Measurements from ENCODE around the gene CLSTN3.

CLSTN3 gene

DNA sequence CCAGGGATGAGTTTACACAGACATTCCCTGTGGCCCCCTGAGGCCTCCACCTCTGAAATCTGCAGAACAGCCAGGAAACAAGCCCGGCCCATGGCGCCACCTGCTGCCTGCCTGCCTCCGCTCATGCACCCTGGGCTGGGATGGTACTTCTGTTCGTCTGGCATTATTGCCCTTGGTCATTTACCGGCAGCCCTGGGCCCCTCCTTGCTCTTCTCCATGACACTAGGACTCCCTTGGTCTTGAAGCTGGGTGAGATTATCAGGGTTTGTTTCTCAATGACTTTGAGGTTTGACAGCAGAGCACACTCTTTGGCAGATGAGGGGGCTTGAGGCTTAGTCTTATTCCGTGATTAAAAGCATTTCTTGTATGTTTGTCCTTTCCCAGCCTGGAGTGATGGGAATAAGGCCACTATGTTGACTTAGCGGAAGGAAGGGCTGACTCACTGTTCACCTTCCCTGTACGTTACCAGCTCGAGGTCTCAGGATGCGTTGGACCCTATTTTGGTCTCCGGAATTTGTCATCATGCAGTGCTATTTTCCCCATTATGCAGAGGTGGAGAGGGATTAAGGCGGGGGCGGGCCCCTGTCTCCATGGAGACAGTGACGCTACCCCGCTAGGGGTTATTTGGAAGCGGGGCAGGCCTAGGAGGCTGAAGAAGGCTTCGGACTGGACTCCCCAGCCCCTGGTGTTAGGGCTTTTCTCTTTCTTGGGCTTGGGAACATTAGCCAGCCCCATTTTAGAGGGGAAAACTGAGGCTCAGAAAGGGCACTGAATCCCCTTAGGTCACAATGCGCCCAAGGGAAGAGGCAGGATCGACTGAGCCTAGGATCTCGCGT is 58.6 kb downstream of the CLSTN3 start:
- peak; percentile 54 for DNase-seq (ENCODE audit: low spot score)
- peak overlapping the region; percentile 91 for H3K4me3 Mint-ChIP-seq
- H3K27me3 Mint-ChIP-seq (ENCODE audit: low read depth), result peaks cover 2% of the 10 kb centered on the region
- H3K4me1 Mint-ChIP-seq (ENCODE audit: low read depth), result peaks cover 15% of the 10 kb centered on the region
- H3K36me3 Mint-ChIP-seq (ENCODE audit: low read depth), result peaks cover 6% of the 10 kb centered on the region
- H3K9me3 Mint-ChIP-seq, result no peaks in the 10 kb centered on the region
- H3K27ac Mint-ChIP-seq, result peak overlapping the region; percentile 96

DNA sequence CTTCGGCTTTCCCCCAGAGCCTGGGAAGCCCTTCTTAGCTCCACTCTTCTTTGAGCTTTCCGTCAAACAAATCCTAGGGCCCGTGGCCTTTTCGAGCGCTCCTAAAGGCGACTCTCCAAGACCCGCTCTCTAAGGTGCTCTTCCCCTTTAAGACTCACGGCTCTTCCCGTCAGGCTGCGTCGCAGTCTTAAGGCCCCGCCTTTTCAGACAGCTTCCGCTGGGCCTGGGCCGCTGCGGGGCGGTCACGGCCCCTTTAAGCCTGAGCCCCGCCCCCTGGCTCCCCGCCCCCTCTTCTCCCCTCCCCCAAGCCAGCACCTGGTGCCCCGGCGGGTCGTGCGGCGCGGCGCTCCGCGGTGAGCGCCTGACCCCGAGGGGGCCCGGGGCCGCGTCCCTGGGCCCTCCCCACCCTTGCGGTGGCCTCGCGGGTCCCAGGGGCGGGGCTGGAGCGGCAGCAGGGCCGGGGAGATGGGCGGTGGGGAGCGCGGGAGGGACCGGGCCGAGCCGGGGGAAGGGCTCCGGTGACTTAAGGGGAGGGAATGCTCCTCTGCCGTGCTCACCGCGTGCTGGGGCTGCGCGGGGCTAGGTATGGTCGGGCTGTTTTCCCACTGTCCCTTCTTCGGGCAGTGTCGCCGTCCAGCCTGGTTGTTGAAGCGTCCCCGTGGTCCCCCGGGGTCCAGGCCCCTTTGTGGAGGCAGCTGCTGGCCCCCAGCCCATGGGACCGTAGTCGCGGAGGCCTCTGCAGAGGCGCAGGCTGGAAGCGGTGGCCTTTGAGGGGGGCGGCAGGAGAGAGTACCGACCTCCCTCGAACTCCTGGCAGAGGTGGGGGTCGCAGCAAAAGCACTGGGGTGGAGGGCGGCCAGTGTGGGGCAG is 59.5 kb downstream of the CLSTN3 start, which contains the start of gene PEX5:
Gene PEX5, plus strand, starts transcription at position 289 of the 870 bp plus-strand sequence. CDS start 692 bp downstream, outside the sequence.
- Mint-ChIP-seq H3K36me3 (ENCODE audit: low read depth) (peaks cover 9% of the 10 kb centered on the region), H3K4me1 (ENCODE audit: low read depth) (peaks cover 18% of the 10 kb centered on the region), H3K27ac (peak within 1 kb of the TSS; percentile 96), H3K4me3 (peak within 1 kb of the TSS; percentile 91), H3K27me3 (ENCODE audit: low read depth) (no peaks in the 10 kb centered on the region), H3K9me3 (no peaks in the 10 kb centered on the region)
- DNase-seq (ENCODE audit: low spot score), result peak; percentile 83

DNA sequence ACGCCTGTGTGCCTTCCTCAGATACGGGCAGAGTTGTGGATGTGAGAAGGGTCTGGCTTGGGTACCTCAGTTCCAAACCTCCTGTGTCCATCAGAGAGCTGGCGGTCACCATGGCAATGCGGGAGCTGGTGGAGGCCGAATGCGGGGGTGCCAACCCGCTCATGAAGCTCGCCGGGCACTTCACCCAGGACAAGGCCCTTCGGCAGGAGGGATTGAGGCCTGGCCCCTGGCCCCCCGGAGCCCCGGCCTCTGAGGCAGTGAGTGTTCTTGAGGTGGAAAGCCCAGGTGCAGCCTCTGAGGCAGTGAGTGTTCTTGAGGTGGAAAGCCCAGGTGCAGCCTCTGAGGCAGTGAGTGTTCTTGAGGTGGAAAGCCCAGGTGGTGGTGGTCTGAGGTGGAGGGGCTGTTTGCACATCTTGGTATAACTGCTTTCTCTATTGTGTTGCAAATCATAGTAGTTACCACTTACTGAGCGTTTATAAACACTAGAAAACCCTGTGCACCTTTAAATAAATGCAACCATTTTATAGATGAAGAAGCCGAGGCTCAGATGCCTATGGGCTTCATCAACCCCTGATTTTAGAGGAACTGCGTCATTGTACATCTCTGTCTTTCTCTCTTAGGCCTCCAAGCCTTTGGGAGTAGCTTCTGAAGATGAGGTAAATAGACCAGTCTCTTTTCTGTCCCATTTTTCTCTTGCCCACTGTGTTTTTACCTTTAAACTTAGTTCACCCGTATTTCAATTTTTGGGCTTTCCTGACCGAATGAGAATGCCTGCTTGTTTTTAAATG is 60.3 kb downstream of the CLSTN3 start:
- Mint-ChIP-seq H3K27ac (no peak overlapping the region), H3K4me3 (peak overlapping the region; percentile 78), H3K36me3 (ENCODE audit: low read depth) (peaks cover 12% of the 10 kb centered on the region), H3K27me3 (ENCODE audit: low read depth) (no peaks in the 10 kb centered on the region), H3K9me3 (no peaks in the 10 kb centered on the region), H3K4me1 (ENCODE audit: low read depth) (peaks cover 18% of the 10 kb centered on the region)
- no peak for DNase-seq (ENCODE audit: low spot score)

DNA sequence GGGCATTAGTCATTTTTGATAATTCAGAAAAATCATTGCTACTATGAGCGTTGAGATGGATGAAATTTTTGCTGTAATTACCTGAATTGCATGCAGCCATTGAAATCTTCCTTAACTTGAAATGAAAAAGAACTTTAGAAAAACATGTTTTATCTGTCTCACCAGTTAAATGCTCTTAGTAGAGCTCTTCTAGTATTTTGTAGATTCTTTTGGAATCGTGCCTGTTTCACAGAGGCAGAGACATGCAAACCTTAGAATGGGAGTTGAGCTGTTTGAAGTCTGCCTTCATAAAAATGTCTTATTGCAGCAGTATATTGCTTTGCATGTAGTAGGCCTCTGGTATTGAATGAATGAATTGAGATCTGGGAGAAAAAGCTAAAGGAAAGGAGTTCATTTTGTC is 63.5 kb downstream of the CLSTN3 start:
- Mint-ChIP-seq H3K27ac (no peak overlapping the region), H3K4me3 (no peak overlapping the region), H3K36me3 (ENCODE audit: low read depth) (peaks cover 14% of the 10 kb centered on the region), H3K9me3 (no peaks in the 10 kb centered on the region), H3K4me1 (ENCODE audit: low read depth) (peaks cover 13% of the 10 kb centered on the region), H3K27me3 (ENCODE audit: low read depth) (no peaks in the 10 kb centered on the region)
- no peak for DNase-seq (ENCODE audit: low spot score)

GRCh38 chr12:7197841-7198240 is 67.7 kb downstream of the CLSTN3 start:
- peaks cover 3% of the 10 kb centered on the region for H3K4me1 Mint-ChIP-seq (ENCODE audit: low read depth)
- H3K27me3 Mint-ChIP-seq (ENCODE audit: low read depth), result no peaks in the 10 kb centered on the region
- DNase-seq (ENCODE audit: low spot score), result no peak
- H3K27ac Mint-ChIP-seq, result no peak overlapping the region
- H3K9me3 Mint-ChIP-seq, result no peaks in the 10 kb centered on the region
- no peak overlapping the region for H3K4me3 Mint-ChIP-seq
- H3K36me3 Mint-ChIP-seq (ENCODE audit: low read depth), result peaks cover 24% of the 10 kb centered on the region

DNA sequence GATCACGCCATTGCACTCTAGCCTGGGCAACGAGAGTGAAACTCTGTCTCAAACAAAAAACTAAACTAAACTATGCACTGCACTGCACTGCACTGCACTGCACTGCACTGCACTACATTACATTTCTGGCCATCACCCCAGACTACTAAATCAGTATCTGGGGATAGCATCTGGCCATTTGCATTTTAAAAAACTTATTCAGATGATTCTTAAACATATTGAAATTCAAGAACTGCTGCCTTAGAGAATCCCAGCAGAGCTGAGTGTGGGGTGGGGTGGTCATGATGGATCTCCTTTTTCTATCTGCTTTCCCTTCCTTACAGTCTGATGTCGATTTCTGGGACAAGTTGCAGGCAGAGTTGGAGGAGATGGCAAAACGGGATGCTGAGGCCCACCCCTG is 72.9 kb downstream of the CLSTN3 start:
- Mint-ChIP-seq H3K4me1 (ENCODE audit: low read depth) (no peaks in the 10 kb centered on the region), H3K27me3 (ENCODE audit: low read depth) (no peaks in the 10 kb centered on the region), H3K9me3 (no peaks in the 10 kb centered on the region), H3K36me3 (ENCODE audit: low read depth) (peaks cover 33% of the 10 kb centered on the region), H3K4me3 (no peak overlapping the region), H3K27ac (no peak overlapping the region)
- no peak for DNase-seq (ENCODE audit: low spot score)

DNA sequence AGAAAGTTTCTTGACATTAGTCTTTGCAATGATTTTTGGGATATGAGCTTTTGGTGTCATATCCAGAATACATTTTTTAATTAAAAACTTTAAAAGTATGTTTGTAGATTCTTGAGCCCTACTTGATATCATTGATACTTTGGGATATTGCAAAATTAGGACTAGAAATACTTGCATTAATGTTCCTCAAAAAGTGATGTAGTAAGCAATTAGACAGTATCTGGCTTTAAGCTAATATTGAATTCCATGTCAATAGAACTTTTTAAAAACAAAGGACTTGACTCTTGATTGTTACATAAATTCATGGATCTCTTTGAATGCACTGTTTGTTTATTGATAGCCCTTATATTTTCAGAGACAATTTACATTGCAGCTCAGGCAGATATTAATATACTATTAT is 74.9 kb downstream of the CLSTN3 start:
- H3K4me3 Mint-ChIP-seq, result no peak overlapping the region
- DNase-seq (ENCODE audit: low spot score), result no peak
- H3K4me1 Mint-ChIP-seq (ENCODE audit: low read depth), result no peaks in the 10 kb centered on the region
- no peak overlapping the region for H3K27ac Mint-ChIP-seq
- peaks cover 49% of the 10 kb centered on the region for H3K36me3 Mint-ChIP-seq (ENCODE audit: low read depth)
- no peaks in the 10 kb centered on the region for H3K27me3 Mint-ChIP-seq (ENCODE audit: low read depth)
- no peaks in the 10 kb centered on the region for H3K9me3 Mint-ChIP-seq

DNA sequence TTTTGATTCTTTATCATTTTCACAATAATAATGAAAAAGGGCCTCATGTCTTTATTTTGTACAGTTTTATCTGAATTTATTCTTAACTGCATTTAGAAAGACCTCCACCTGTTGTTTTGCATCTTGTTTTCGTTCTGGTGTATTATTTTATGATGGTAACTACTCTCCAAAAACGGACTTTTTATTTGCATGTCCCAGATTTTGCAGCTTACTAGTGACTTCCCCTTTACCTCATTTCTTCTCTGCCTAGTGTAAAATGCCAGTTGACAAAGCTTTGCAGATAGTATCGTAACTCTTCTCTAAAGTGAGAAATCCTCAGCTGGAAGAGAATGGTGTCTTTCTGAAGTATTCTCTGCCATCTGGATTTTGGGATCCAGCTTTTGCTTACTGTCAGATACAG is 76.5 kb downstream of the CLSTN3 start:
- Mint-ChIP-seq H3K9me3 (no peaks in the 10 kb centered on the region), H3K27ac (no peak overlapping the region), H3K36me3 (ENCODE audit: low read depth) (peaks cover 56% of the 10 kb centered on the region), H3K4me3 (no peak overlapping the region), H3K4me1 (ENCODE audit: low read depth) (no peaks in the 10 kb centered on the region), H3K27me3 (ENCODE audit: low read depth) (no peaks in the 10 kb centered on the region)
- no peak for DNase-seq (ENCODE audit: low spot score)

DNA sequence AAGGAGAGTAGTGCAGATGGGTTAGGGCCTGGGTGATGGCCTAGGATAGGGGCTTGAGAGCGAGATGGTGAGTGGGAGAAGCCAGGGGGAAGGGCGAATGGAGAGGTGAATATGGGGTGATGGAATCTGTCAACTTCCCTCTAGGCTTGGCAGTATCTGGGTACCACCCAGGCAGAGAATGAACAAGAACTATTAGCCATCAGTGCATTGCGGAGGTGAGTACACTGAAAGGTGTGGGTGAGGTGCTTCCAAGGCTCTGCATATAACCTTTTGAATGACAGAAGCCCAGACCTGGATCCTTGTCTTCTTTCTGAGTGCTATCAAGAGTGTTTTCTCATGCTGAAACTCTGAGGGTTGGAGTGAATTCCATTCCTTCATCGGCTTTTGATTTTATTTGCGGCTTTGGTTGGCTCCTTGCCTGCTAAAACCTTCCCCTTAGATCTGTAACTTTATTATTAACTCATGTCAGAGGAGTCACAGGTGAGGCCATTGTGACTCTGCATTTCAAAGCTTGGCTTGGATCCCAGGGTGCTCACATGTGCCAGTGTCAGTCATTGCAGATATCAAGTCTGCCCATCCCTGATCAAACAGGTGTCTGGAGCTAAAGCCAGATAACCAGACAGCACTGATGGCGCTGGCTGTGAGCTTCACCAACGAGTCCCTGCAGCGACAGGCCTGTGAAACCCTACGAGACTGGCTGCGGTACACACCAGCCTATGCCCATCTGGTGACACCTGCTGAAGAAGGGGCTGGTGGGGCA is 77.9 kb downstream of the CLSTN3 start:
- no peak overlapping the region for H3K27ac Mint-ChIP-seq
- H3K27me3 Mint-ChIP-seq (ENCODE audit: low read depth), result no peaks in the 10 kb centered on the region
- H3K4me3 Mint-ChIP-seq, result no peak overlapping the region
- H3K9me3 Mint-ChIP-seq, result peaks cover 5% of the 10 kb centered on the region
- peaks cover 52% of the 10 kb centered on the region for H3K36me3 Mint-ChIP-seq (ENCODE audit: low read depth)
- no peak for DNase-seq (ENCODE audit: low spot score)
- H3K4me1 Mint-ChIP-seq (ENCODE audit: low read depth), result no peaks in the 10 kb centered on the region

Data from T-helper 2 cell treated with Interferon-gamma antibody and Interleukin-4, amounts not matched to agents 5 μg/mL and 100 μg/mL, for 36 hours (primary cell).